CD14-positive monocyte (primary cell): ENCODE data around the gene UBASH3B. TPM values are rescaled to one million over a fixed set of nuclear protein-coding genes. Genes with fewer than 3 reads are reported as not detected.

Experiments
- DNase-seq, 3 donors: peaks; one replicate each; pipeline ENCODE4 v3.0.0-alpha.2; 2011 to 2022
- H2AFZ ChIP-seq: 2 replicates; pipeline ENCODE4 v1.6.0; 2012; ENCODE audit warnings: mild to moderate bottlenecking, low read depth, low read length, inconsistent platforms; ENCODE audit not compliant: insufficient read depth, poor library complexity, severe bottlenecking
- H3K27ac ChIP-seq, 2 donors: 1 replicate in 1 of 2; 2 replicates in 1 of 2; pipeline ENCODE4 v1.5.1; 2012 to 2013; ENCODE audit warnings: low read length in 2 of 2, control low read depth in 1 of 2, inconsistent platforms in 1 of 2, low read depth in 1 of 2, mild to moderate bottlenecking in 1 of 2
- H3K27me3 ChIP-seq, 2 donors: one replicate each; pipeline versions ENCODE4 v1.6.0 to v1.6.1; 2011 to 2013; ENCODE audit warnings: low read length in 2 of 2; ENCODE audit not compliant: control insufficient read depth in 2 of 2, insufficient read depth in 2 of 2
- H3K36me3 ChIP-seq, 2 donors: replicated peaks in 1 of 2; 1 replicate in 1 of 2; 2 replicates in 1 of 2; pipeline versions ENCODE4 v1.5.1 to v1.6.1; 2012 to 2013; ENCODE audit warnings: low read length in 2 of 2, control low read depth in 1 of 2, inconsistent platforms in 1 of 2, mild to moderate bottlenecking in 1 of 2; ENCODE audit not compliant: insufficient read depth in 2 of 2, control insufficient read depth in 1 of 2
- H3K4me1 ChIP-seq, 2 donors: 1 replicate in 1 of 2; 2 replicates in 1 of 2; pipeline versions ENCODE4 v1.5.1 to v1.6.1; 2012 to 2013; ENCODE audit warnings: low read length in 2 of 2, control low read depth in 1 of 2, inconsistent platforms in 1 of 2, mild to moderate bottlenecking in 1 of 2, moderate library complexity in 1 of 2; ENCODE audit not compliant: insufficient read depth in 2 of 2, control insufficient read depth in 1 of 2
- H3K4me2 ChIP-seq: replicated peaks from 2 replicates; pipeline ENCODE3; 2012; ENCODE audit warnings: low read length, moderate library complexity, mild to moderate bottlenecking; ENCODE audit not compliant: poor library complexity, severe bottlenecking; ENCODE audit errors: extremely low read depth
- H3K4me3 ChIP-seq, 3 experiments: fragments of 200-600 bp in 1 of 3; sonication (generic) in 1 of 3; replicated peaks in 1 of 3; 1 replicate in 2 of 3; 2 replicates in 1 of 3; pipeline ENCODE4 v1.5.1; 2011 to 2013; ENCODE audit warnings: low read length in 3 of 3, mild to moderate bottlenecking in 3 of 3, control low read depth in 2 of 3, low read depth in 2 of 3, inconsistent platforms in 1 of 3, moderate library complexity in 1 of 3
- H3K79me2 ChIP-seq: 2 replicates; pipeline ENCODE4 v1.6.0; 2012; ENCODE audit warnings: mild to moderate bottlenecking, control low read depth, inconsistent platforms, low read length, moderate library complexity; ENCODE audit not compliant: insufficient read depth
- H3K9ac ChIP-seq: 2 replicates; pipeline ENCODE4 v1.6.0; 2017; ENCODE audit warnings: low read length, mild to moderate bottlenecking; ENCODE audit not compliant: insufficient read depth, poor library complexity, severe bottlenecking
- H3K9me3 ChIP-seq, 2 donors: replicated peaks in 1 of 2; 1 replicate in 1 of 2; 2 replicates in 1 of 2; pipeline versions ENCODE4 v1.5.1 to v1.6.1; 2012 to 2013; ENCODE audit warnings: low read length in 2 of 2, control low read depth in 1 of 2; ENCODE audit not compliant: control insufficient read depth in 1 of 2, insufficient read depth in 1 of 2
- H4K20me1 ChIP-seq: 2 replicates; pipeline ENCODE4 v1.6.0; 2012; ENCODE audit warnings: mild to moderate bottlenecking, low read length, control low read depth, moderate library complexity; ENCODE audit not compliant: insufficient read depth
- H3K27ac Mint-ChIP-seq, 7 donors: one replicate each; pipeline ENCODE4 v1.8.0; 2020; ENCODE audit warnings: mild to moderate bottlenecking in 7 of 7, mixed read lengths in 7 of 7, moderate library complexity in 6 of 7, inconsistent platforms in 2 of 7
- H3K27me3 Mint-ChIP-seq, 3 donors: one replicate each; pipeline ENCODE4 v1.8.0; 2021 to 2022; ENCODE audit warnings: low read depth in 3 of 3, mild to moderate bottlenecking in 3 of 3, mixed read lengths in 3 of 3, moderate library complexity in 3 of 3, inconsistent platforms in 1 of 3
- H3K36me3 Mint-ChIP-seq, 2 donors: one replicate each; pipeline ENCODE4 v1.8.0; 2020; ENCODE audit warnings: mixed read lengths in 2 of 2, inconsistent platforms in 1 of 2, mild to moderate bottlenecking in 1 of 2
- H3K4me1 Mint-ChIP-seq: one replicate; pipeline ENCODE4 v1.8.0; 2020; ENCODE audit warnings: mild to moderate bottlenecking, mixed read lengths
- H3K4me3 Mint-ChIP-seq, 2 donors: one replicate each; pipeline ENCODE4 v1.8.0; 2020; ENCODE audit warnings: mild to moderate bottlenecking in 2 of 2, mixed read lengths in 2 of 2, moderate library complexity in 1 of 2
- H3K9me3 Mint-ChIP-seq, 7 donors: one replicate each; pipeline ENCODE4 v1.8.0; 2020 to 2022; ENCODE audit warnings: mixed read lengths in 7 of 7, mild to moderate bottlenecking in 6 of 7, moderate library complexity in 6 of 7, inconsistent platforms in 2 of 7
- CTCF ChIP-seq: fragments of 200-600 bp; IDR thresholded peaks from one replicate; pipeline ENCODE4 v1.8.0; 2022; ENCODE audit warnings: antibody characterized with exemption, mild to moderate bottlenecking
- WGBS: methylation state at CpG from one replicate; pipeline ENCODE4 v1.1.5; 2013; ENCODE audit warnings: missing lambda C conversion rate; ENCODE audit not compliant: insufficient coverage; 5-methylcytosine and 5-hydroxymethylcytosine counted together
- intact Hi-C, 2 donors: fragments of 100-400 bp; cut with micrococcal nuclease; formaldehyde crosslinking; loops; one replicate each; pipeline versions ENCODE4 v1.15.0 to v1.15.1; 2023
- polyA plus RNA-seq, 3 donors: library from polyadenylated mRNA; depleted of rRNA in 1 of 3; unstranded in 2 of 3; stranded (reverse) in 1 of 3; fragments of 300-500 nt in 2 of 3; fragments of >200 nt in 1 of 3; fragmentation: Illumina TruSeq in 2 of 3; gene quantifications; 1 replicate in 2 of 3; 2 replicates in 1 of 3; pipeline ENCODE4 v1.2.3, GENCODE V29; 2012 to 2021

UBASH3B gene
- polyA plus RNA-seq, 3 donors = 3.3 to 13.5 (median 7.1) TPM

GRCh38 chr11:122754553-122755322, 99.2 kb downstream of the UBASH3B start:
- no peak overlapping the region for H3K4me2 ChIP-seq

GRCh38 chr11:122755409-122755808, 99.9 kb downstream of the UBASH3B start:
- Mint-ChIP-seq H3K36me3 (peaks cover 7 to 14% of the 10 kb centered on the region in 2 donors), H3K27ac (peak overlapping the region; percentile 13 to 95 (median 86)), H3K9me3 (no peaks in the 10 kb centered on the region), H3K27me3 (peaks cover 0 to 3% (median 1%) of the 10 kb centered on the region in 3 donors), H3K4me1 (peaks cover 39% of the 10 kb centered on the region), H3K4me3 (no peak overlapping the region)
- Histone ChIP-seq H3K36me3 (no peaks in the 10 kb centered on the region), H3K9ac (no peak overlapping the region), H4K20me1 (peaks cover 3% of the 10 kb centered on the region), H3K4me3 (no peak overlapping the region), H3K4me2 (peak overlapping the region; percentile 4), H3K79me2 (peaks cover 39% of the 10 kb centered on the region), H3K9me3 (no peaks in the 10 kb centered on the region), H3K27ac (peak overlapping the region; percentile 9 to 76), H3K27me3 (no peaks in the 10 kb centered on the region), H2AFZ (no peak overlapping the region), H3K4me1 (peaks cover 28 to 40% of the 10 kb centered on the region in 2 donors)
- intact Hi-C loops = loop anchor here (2.0 to 10.0 kb wide), 3 partner anchors 71 to 127 kb away; no protein-coding TSS in a partner anchor
- DNase-seq = peak; percentile 29 to 53 (median 38)
- WGBS = 74% methylated on average over 5 of the region's 9 CpGs
- no peak for TF ChIP-seq CTCF

More at GRCh38 chr11:122754553-122755322, 99.2 kb downstream of the UBASH3B start:
- intact Hi-C loops = loop anchor here (2.0 to 10.0 kb wide), 3 partner anchors 70 to 126 kb away; no protein-coding TSS in a partner anchor
- no peak overlapping the region for H3K4me3 ChIP-seq
- Mint-ChIP-seq H3K27me3 (peaks cover 0 to 3% (median 1%) of the 10 kb centered on the region in 3 donors), H3K36me3 (peaks cover 7 to 17% of the 10 kb centered on the region in 2 donors), H3K4me3 (peak overlapping the region in 1 of 2 donors; percentile 55), H3K27ac (peak overlapping the region in 5 of 7 donors; percentile 38 to 95 (median 91)), H3K4me1 (peaks cover 45% of the 10 kb centered on the region), H3K9me3 (no peaks in the 10 kb centered on the region)
- TF ChIP-seq CTCF = peak; percentile 83
- H3K36me3 ChIP-seq = no peaks in the 10 kb centered on the region
- H3K27ac ChIP-seq = peak overlapping the region in 1 of 2 donors; percentile 76
- peaks cover 39% of the 10 kb centered on the region for H3K79me2 ChIP-seq
- DNase-seq = peak; percentile 29 to 60 (median 55)
- WGBS = 93% methylated on average over 11 of the region's 16 CpGs
- H3K27me3 ChIP-seq = no peaks in the 10 kb centered on the region
- no peaks in the 10 kb centered on the region for H3K9me3 ChIP-seq
- H4K20me1 ChIP-seq = peaks cover 3% of the 10 kb centered on the region
- no peak overlapping the region for H3K9ac ChIP-seq
- H3K4me1 ChIP-seq = peaks cover 32 to 47% of the 10 kb centered on the region in 2 donors
- H2AFZ ChIP-seq = no peak overlapping the region
